BLaER1 (cell line): Measurements from ENCODE around the gene WBP11.

Experiments used
- H3K27ac ChIP-seq: shearing (Covaris generic); formaldehyde crosslinking; 2 replicates; pipeline ENCODE4 v1.8.1; 2022
- H3K27me3 ChIP-seq: shearing (Covaris generic); formaldehyde crosslinking; 2 replicates; pipeline ENCODE4 v1.8.1; 2022
- H3K36me3 ChIP-seq: shearing (Covaris generic); formaldehyde crosslinking; 2 replicates; pipeline ENCODE4 v1.8.1; 2022
- H3K4me1 ChIP-seq: shearing (Covaris generic); formaldehyde crosslinking; 2 replicates; pipeline ENCODE4 v1.8.1; 2022
- H3K4me2 ChIP-seq: shearing (Covaris generic); formaldehyde crosslinking; 2 replicates; pipeline ENCODE4 v1.8.1; 2022
- H3K4me3 ChIP-seq: shearing (Covaris generic); formaldehyde crosslinking; 2 replicates; pipeline ENCODE4 v1.8.1; 2022
- H3K9ac ChIP-seq: shearing (Covaris generic); formaldehyde crosslinking; 2 replicates; pipeline ENCODE4 v1.8.1; 2022
- H3K9me3 ChIP-seq: shearing (Covaris generic); formaldehyde crosslinking; 2 replicates; pipeline ENCODE4 v1.8.1; 2022
- H4K20me1 ChIP-seq: shearing (Covaris generic); formaldehyde crosslinking; 2 replicates; pipeline ENCODE4 v1.8.1; 2022
- Cebpa-rat ChIP-seq: shearing (Covaris generic); IDR thresholded peaks from 2 replicates; pipeline ENCODE4 v1.8.1; 2022

WBP11 gene

DNA sequence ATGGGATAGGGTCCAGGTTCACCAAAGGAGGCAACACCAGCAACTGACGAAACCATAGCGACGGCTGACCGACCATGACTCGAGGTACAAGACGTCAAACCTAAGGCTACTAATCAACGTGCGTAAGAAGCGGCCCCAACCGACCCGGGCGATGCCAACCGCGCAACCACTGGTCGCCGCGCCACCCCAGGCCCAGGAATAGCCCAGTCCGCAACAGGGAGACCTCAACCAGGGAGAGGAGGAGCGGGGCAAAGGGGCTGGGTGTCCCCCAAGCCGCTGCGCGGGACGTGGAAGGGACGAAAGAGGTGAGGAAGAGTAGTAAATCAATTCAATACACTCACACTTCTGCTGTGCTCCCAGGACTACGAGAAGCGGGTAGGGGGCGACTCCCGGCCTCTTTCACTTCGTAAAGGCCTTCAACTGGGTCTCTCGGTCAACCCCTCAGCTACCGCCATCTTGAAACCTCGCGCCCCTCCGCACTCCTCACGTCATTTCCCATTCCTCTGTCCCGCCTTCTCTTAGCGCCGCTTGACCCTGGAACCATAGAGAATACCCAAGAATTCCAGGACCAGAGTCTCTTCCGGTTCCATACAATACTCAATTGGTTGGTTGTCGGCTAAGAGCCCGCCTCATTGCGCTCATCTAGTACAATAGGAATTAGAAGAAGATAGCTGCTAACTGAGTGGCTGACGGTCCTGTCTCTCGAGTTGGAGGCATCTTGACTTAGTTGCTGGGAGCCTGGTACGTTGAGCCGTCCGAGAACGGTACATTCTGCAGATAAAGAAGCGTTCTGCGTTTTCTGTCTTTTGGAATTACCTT is at the start of gene WBP11, which contains the start of gene C12orf60:
Gene WBP11 (minus strand): TSS at position 468 of the 819 bp plus-strand sequence. CDS start 2,095 bp downstream, outside the sequence.
Gene C12orf60 (plus strand): TSS at position 660 of the 819 bp plus-strand sequence. CDS start 19,266 bp downstream, outside the sequence.
- Histone ChIP-seq H3K4me1 (peaks cover 30% of the 10 kb centered on the region), H4K20me1 (peaks cover 41% of the 10 kb centered on the region), H3K36me3 (peaks cover 11% of the 10 kb centered on the region), H3K27me3 (no peaks in the 10 kb centered on the region), H3K4me2 (peak within 1 kb of the TSS; percentile 85), H3K27ac (peak within 1 kb of the TSS; percentile 89), H3K4me3 (peak within 1 kb of the TSS; percentile 82), H3K9ac (peak within 1 kb of the TSS; percentile 88), H3K9me3 (no peaks in the 10 kb centered on the region)
- TF ChIP-seq Cebpa-rat: no peak

DNA sequence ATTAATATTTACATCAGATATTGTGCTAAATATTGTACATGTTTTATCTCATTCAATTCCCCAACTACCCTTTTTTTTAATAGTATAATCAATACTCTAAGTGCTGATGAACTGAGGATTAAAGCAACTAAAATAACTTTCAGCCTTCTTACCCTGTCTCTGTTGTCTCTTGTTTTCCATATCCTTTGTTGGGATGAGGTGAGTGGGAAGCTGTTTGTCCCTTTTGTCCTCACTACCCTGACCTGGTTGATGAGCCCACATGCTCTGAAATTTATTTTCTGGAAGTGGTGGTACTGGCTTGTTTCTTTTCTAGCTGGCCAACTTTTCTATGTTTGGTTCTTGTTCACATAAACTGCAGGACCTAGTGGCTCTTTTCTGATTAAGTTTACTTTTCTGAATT is 49.6 kb upstream of the WBP11 start:
- no peak for TF ChIP-seq Cebpa-rat

DNA sequence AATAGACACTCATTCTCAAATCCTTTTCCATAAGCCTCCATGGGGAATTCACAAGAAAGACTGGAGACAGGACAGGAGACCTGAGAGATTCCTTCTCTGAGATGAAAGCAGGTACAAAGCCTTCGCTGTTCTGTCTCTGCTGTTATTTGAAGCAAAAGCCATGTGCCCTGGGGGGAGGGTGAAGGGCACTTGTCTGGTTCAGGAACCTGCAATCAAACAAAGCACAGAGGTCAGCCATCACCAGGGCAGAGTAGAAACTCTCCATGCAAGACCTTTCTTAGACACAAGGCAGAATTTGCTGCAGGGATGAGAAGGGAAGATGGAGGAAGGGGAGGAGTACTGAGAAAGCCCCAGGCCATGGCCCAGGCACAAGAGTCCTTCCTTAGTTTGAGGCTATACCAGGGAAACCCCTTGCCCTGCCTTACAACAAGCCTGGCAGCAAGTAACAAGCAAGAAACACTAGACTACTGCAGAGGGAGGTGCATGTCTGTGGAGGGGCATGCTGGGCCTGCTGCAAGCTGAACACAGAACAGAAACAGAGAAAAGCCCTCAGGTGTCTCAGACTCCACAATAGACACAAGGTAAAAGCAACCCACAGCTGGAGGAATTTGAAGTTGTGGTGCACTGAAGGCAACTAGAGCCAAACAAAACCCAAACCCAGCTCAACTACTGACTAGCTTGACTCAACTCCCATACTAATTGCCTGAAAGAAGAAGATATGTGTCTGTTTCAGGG is 47.8 kb upstream of the WBP11 start:
- no peaks in the 10 kb centered on the region for H4K20me1 ChIP-seq
- H3K4me1 ChIP-seq: no peaks in the 10 kb centered on the region
- no peaks in the 10 kb centered on the region for H3K36me3 ChIP-seq
- no peak overlapping the region for H3K4me3 ChIP-seq
- no peaks in the 10 kb centered on the region for H3K27me3 ChIP-seq
- H3K9me3 ChIP-seq: 0 out of 2 replicates have a peak, but pooled peaks cover 1% of the 10 kb centered on the region
- TF ChIP-seq Cebpa-rat: no peak
- no peak overlapping the region for H3K4me2 ChIP-seq
- H3K9ac ChIP-seq: no peak overlapping the region
- no peak overlapping the region for H3K27ac ChIP-seq

More for the DNA sequence above, 49.6 kb upstream of the WBP11 start:
- Histone ChIP-seq H3K4me1 (no peaks in the 10 kb centered on the region), H3K4me2 (no peak overlapping the region), H3K27me3 (no peaks in the 10 kb centered on the region), H3K27ac (no peak overlapping the region), H3K4me3 (no peak overlapping the region), H3K9ac (no peak overlapping the region), H3K9me3 (peaks cover 8% of the 10 kb centered on the region; the same call in 1 of the 2 replicates), H4K20me1 (no peaks in the 10 kb centered on the region), H3K36me3 (no peaks in the 10 kb centered on the region)

DNA sequence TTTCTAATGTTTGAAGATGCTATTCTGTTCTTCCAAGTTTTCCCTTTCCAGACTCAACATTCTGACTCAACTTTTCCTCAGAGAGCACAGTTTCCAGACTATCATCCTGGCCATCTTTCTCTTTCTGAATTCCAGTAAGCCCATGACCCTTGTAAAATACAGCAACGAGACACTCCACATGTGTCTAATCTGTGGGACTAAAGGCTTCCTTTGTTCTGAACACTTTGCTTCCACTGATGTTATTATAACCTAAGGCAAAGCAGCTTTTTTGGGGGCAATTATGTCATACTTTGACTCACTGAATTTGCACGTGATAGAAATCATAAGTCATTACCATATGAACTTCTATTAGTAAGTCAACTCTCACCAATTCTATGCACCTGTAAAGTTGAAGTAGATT is 46.4 kb upstream of the WBP11 start:
- Histone ChIP-seq H3K9ac (no peak overlapping the region), H3K27me3 (no peaks in the 10 kb centered on the region), H3K36me3 (no peaks in the 10 kb centered on the region), H3K27ac (no peak overlapping the region), H3K4me3 (no peak overlapping the region), H3K4me2 (no peak overlapping the region), H3K4me1 (no peaks in the 10 kb centered on the region), H3K9me3 (no peaks in the 10 kb centered on the region), H4K20me1 (no peaks in the 10 kb centered on the region)
- no peak for TF ChIP-seq Cebpa-rat

DNA sequence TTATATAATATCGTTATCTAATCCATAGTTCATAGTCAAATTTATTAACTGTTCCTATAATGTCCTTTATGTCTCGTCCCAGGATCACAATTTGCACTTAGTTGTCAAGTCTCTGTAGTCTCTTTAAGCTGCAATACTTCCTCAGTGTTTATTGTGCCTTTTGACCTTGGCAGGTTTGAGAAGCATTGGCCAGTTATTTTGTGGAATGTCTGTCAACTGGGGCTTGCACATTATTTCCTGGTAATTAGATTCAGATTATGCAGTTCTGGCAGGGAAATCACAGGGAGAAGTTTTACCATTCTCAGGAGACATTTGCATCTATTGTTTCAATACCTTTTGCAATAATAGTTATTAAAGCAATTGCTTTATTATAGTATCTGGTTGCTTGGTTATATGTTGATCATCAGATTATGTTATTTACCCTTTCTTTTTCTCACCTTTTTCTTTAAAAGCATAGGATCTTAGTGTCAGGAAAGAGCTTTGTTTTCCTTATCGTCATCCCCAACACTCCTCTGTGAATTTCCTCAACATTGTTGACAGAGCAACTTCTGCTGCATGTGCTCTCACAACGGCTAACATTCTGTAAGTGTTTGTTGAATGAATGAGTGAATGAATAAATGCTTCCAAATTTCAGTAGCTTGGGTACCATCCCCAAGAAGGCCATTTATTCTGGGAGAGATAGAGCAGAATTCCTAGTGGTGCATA is 43.8 kb upstream of the WBP11 start:
- Histone ChIP-seq H3K36me3 (no peaks in the 10 kb centered on the region), H3K4me2 (no peak overlapping the region), H3K27ac (no peak overlapping the region), H3K4me3 (no peak overlapping the region), H4K20me1 (no peaks in the 10 kb centered on the region), H3K9me3 (no peaks in the 10 kb centered on the region), H3K9ac (no peak overlapping the region), H3K4me1 (no peaks in the 10 kb centered on the region), H3K27me3 (no peaks in the 10 kb centered on the region)
- no peak for TF ChIP-seq Cebpa-rat

DNA sequence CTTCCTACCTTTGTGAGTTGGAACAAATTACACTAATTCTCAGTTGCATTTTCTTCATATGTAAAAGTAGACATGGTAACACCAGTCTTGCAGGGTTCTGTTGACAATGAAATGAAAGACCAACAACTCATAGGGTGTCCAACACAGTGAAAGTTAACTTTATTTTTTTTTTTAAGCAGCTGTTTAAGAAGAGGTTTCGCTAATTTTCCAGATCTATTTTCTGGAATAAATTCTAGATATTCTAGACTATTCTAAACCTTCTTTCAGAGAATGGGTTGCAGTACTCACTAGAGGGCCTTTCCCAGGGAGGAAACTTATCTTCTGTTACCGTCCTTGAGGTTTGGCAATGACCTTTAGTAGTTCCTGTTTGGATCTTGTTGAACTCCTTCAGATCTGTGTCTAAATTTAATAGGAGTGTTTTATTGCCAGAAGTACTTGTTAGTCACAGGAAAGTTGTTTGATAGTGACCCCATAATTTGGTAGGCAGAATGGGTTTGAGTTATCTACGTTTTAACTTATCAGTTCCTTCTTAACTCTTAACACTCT is 42.8 kb upstream of the WBP11 start:
- no peak overlapping the region for H3K9ac ChIP-seq
- H3K9me3 ChIP-seq: no peaks in the 10 kb centered on the region
- H3K27ac ChIP-seq: no peak overlapping the region
- H3K27me3 ChIP-seq: no peaks in the 10 kb centered on the region
- no peaks in the 10 kb centered on the region for H3K36me3 ChIP-seq
- no peaks in the 10 kb centered on the region for H3K4me1 ChIP-seq
- TF ChIP-seq Cebpa-rat: no peak
- no peaks in the 10 kb centered on the region for H4K20me1 ChIP-seq
- no peak overlapping the region for H3K4me2 ChIP-seq
- H3K4me3 ChIP-seq: no peak overlapping the region

DNA sequence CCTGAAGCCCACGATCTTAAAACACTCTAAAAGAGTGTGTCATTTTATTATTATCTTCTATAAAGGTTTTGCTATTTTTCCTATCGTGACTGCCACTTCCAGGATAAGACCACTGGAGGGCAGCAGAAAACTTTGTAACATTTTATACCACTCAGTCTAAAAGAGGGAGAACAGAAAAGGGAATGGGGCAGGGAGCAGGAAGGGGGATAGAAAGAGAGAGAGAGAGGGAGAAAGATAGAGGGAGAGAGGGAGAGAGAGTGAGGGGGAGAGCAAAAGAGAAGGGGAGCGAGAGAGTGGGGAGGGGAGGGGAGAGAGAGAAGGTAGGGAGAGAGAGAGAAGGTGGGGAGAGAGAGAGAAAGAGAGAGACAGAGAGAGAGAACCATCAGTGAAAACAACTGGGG is 42.1 kb upstream of the WBP11 start:
- Histone ChIP-seq H3K4me1 (no peaks in the 10 kb centered on the region), H3K27me3 (no peaks in the 10 kb centered on the region), H3K4me2 (no peak overlapping the region), H3K27ac (no peak overlapping the region), H3K9ac (no peak overlapping the region), H3K4me3 (no peak overlapping the region), H3K9me3 (no peaks in the 10 kb centered on the region), H3K36me3 (no peaks in the 10 kb centered on the region), H4K20me1 (no peaks in the 10 kb centered on the region)
- no peak for TF ChIP-seq Cebpa-rat

DNA sequence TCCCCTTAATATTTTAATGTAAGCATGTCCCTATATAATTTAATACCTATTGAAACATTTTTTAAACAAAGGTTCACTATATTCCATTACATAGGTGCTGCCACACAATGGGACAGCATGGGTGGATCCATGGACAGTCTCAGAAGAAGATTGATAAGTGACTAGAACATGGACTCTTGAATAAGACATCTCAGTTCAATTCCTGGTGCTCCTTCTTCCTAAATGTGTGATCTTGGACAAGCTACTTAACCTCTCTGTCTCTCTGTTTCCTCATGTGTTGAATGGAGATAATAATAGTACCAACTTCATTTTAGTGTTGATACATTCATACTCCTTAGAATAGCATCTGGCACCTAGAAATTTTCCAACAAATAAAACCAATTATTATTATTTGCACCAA is 41.1 kb upstream of the WBP11 start:
- Histone ChIP-seq H3K4me3 (no peak overlapping the region), H3K27ac (no peak overlapping the region), H3K9me3 (no peaks in the 10 kb centered on the region), H3K27me3 (no peaks in the 10 kb centered on the region), H3K4me1 (no peaks in the 10 kb centered on the region), H4K20me1 (no peaks in the 10 kb centered on the region), H3K36me3 (no peaks in the 10 kb centered on the region), H3K4me2 (no peak overlapping the region), H3K9ac (no peak overlapping the region)
- no peak for TF ChIP-seq Cebpa-rat

DNA sequence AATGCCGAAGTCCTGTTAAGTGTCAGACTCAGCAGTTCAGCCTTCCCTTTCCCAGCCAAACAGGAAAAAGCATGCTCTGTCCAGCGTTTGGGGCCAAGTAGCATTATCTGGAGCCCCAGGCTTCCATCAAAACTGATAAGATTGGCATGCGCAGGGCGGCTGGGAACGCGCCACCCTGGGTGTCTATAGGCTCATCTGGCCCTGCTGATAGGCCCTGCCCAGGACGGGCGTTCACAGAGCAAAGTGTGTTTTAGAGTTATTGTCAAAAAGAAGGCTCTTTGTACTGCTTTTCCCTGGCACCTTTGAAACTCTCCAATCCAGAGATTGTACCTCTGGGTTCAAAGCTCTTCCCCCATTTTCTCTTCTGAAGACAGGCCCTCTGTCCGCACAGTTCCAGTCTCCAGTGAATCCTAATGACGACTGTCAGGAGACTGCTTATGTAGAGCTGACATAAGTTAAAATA is 40.2 kb upstream of the WBP11 start, which contains the start of gene ART4:
Gene ART4 (minus strand): TSS at position 102 of the 463 bp plus-strand sequence. CDS start 413 bp downstream, outside the sequence.
- TF ChIP-seq Cebpa-rat: no peak
- Histone ChIP-seq H3K4me3 (no peak within 1 kb of the TSS), H3K36me3 (no peaks in the 10 kb centered on the region), H4K20me1 (no peaks in the 10 kb centered on the region), H3K27ac (no peak within 1 kb of the TSS), H3K4me2 (no peak within 1 kb of the TSS), H3K4me1 (no peaks in the 10 kb centered on the region), H3K9ac (no peak within 1 kb of the TSS), H3K27me3 (no peaks in the 10 kb centered on the region), H3K9me3 (no peaks in the 10 kb centered on the region)
